Testis (tissue), 2 donors: ENCODE data around the gene CACNA1D.

Experiments
- POLR2A ChIP-seq: fragments of 450-650 bp; IDR thresholded peaks from one replicate; pipeline ENCODE4 v1.6.1; 2017; ENCODE audit warnings: antibody characterized with exemption, mild to moderate bottlenecking, moderate library complexity
- TF ChIP-seq, protein P1 (sequence below), 3 experiments: fragments of 450-650 bp in 2 of 3; fragments of 200-600 bp in 1 of 3; sonication (generic) in 1 of 3; IDR thresholded peaks; one replicate each; pipeline ENCODE4 v1.5.1; 2016 to 2019; ENCODE audit warnings: antibody characterized with exemption in 3 of 3, mild to moderate bottlenecking in 2 of 3, moderate library complexity in 1 of 3

DNA sequence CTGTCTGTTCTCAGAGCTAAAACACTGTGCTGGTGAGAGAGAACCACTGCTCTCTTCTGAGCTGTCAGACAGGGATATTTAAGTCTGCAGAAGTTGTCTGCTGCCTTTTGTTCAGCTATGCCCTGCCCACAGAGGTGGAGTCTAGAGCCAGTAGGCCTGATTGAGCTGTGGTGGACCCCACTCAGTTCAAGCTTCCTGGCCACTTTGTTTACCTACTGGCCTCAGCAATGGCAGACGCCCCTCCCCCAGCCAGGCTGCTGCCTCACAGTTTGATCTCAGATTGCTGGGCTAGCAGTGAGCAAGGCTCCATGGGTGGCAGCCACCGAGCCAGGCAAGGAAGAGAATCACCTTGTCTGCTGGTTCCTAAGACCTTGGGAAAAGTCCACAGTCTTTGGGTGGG, 21.0 kb upstream of the CACNA1D start:
- TF ChIP-seq, protein P1, sequence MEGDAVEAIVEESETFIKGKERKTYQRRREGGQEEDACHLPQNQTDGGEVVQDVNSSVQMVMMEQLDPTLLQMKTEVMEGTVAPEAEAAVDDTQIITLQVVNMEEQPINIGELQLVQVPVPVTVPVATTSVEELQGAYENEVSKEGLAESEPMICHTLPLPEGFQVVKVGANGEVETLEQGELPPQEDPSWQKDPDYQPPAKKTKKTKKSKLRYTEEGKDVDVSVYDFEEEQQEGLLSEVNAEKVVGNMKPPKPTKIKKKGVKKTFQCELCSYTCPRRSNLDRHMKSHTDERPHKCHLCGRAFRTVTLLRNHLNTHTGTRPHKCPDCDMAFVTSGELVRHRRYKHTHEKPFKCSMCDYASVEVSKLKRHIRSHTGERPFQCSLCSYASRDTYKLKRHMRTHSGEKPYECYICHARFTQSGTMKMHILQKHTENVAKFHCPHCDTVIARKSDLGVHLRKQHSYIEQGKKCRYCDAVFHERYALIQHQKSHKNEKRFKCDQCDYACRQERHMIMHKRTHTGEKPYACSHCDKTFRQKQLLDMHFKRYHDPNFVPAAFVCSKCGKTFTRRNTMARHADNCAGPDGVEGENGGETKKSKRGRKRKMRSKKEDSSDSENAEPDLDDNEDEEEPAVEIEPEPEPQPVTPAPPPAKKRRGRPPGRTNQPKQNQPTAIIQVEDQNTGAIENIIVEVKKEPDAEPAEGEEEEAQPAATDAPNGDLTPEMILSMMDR (IDR thresholded peaks at IDR 0.05) = no peak
- TF ChIP-seq POLR2A = no peak
